ENCODE results near the gene CCR5AS.
"Not testable (repeated sequence)": the region's sequence is repeated elsewhere in the genome, so short reads cannot be mapped to it uniquely, and the experiment has no call there.

Gene CCR5AS

DNA sequence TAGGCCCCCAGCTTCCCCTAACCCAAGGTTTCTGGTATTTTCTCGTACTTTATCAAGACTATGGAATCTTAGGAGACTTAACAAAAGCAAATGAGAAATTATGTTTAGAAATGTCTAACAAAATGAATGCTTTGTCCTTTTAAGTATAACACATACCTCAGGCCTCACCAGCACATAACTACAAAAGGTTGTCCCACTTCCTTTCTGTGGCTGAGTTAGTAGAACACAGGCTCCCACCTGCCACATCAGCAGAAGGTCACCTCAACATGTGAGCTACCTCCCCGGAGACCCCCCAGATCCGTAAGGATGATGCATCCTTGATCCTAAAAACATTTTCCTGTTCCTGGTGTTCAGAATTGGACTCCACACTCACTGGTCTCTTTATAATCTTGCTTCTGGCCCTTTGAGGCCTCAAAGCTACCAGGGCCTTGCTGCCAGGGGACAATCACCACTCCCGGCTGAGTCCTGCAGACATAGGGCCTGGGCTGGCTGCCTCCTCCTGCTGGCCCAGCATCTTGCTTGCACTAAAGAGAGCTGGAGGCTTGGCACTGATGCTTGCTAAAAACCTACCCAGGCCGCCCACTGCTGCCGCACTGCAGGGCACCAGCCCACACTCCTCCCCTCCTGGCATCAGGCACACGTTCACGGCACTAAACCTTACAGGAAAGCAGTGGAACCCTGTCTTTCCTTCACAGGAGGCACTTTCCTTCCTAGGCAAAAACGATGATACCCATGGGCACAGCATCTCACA, 3.0 kb upstream of the CCR5AS start:
- peak; percentile 55 for ATAC-seq (ENCODE audit: poor library complexity)
- intact Hi-C loops (cut with DNase I): no loop called here
- DNase-seq: peak; percentile 58

DNA sequence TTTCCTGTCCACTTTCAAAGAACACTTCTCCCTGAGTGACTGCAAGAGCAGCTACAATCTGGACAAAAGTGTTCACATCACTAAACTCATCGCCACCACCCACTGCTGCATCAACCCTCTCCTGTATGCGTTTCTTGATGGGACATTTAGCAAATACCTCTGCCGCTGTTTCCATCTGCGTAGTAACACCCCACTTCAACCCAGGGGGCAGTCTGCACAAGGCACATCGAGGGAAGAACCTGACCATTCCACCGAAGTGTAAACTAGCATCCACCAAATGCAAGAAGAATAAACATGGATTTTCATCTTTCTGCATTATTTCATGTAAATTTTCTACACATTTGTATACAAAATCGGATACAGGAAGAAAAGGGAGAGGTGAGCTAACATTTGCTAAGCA, 2.0 kb upstream of the CCR5AS start:
- DNase-seq (no peak), ATAC-seq (ENCODE audit: poor library complexity) (no peak)
- intact Hi-C loops (cut with DNase I): no loop called here

DNA sequence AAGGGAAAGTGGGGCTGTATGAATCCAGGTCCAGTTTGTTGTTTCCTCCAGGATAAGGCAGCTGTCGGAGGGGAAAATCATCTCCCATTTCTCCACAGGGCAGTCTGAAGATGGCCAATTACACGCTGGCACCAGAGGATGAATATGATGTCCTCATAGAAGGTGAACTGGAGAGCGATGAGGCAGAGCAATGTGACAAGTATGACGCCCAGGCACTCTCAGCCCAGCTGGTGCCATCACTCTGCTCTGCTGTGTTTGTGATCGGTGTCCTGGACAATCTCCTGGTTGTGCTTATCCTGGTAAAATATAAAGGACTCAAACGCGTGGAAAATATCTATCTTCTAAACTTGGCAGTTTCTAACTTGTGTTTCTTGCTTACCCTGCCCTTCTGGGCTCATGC, 1.1 kb upstream of the CCR5AS start:
- DNase-seq: peak; percentile 47
- intact Hi-C loops (cut with DNase I): no loop called here
- ATAC-seq (ENCODE audit: poor library complexity): peak; percentile 71

GRCh38 chr3:46406443-46406787, 451 bp downstream of the CCR5AS start:
- ATAC-seq (ENCODE audit: poor library complexity) (no peak), DNase-seq (no peak)
- intact Hi-C loops (cut with DNase I): no loop called here

DNA sequence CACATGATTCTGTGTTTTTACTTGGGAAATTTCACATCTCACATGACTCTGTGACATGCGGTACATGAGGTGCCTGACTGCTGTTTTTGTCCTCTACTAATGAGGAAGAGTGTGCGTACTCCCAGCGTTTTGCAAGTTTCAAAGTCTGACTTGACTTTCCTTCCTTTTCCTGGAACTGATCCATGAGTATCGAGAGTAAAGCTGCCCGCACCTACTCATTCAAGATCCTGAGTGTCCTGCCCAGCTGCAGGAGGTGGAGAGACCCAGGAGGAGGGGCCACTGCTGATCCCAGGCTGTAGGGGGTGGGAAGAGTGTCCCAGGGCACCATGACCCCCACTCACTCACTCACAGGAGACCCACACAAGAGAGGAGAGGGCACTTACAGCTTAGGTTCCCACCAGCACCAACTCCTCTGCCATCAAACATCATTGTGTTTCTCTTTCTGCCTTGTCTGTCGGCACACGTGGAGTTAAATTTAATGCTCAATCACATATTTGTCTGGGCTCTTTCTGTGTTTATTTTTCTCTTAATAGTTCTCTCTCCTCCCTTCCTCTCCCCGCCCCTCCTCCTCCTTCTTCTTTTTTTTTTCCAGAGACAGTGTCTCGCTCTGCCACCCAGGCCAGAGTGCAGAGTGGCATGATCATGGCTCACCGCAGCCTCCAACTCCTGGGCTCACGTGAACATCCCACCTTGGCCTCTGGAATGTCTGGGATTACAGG, 1.4 kb downstream of the CCR5AS start:
- peak; percentile 16 for ATAC-seq (ENCODE audit: poor library complexity)
- DNase-seq: no peak
- intact Hi-C loops (cut with DNase I): no loop called here

GRCh38 chr3:46402902-46403301, 4.0 kb downstream of the CCR5AS start:
- ATAC-seq (ENCODE audit: poor library complexity); intact Hi-C loops (cut with DNase I); DNase-seq: not testable (repeated sequence)

DNA sequence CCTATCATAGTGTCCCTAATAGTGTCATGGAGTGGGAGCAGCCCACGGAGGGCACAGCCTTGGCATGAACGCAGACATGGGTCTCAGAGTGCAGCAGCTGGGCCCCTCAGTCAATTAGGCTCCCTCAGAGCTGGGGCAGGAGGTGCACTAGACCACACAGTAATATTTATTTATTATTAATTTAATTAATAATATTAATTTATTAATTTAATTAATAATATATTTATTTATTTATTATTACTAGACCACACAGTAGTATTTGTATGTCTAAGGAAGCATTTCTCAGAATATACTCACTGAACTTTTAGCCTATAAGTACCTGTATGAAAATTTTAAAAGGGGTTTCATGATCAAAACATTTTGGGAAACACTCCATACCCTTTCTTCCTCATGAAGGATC, 5.3 kb downstream of the CCR5AS start:
- no peak for DNase-seq
- intact Hi-C loops (cut with DNase I): no loop called here
- no peak for ATAC-seq (ENCODE audit: poor library complexity)

GRCh38 chr3:46400846-46401245, 6.0 kb downstream of the CCR5AS start:
- DNase-seq (no peak), ATAC-seq (ENCODE audit: poor library complexity) (no peak)
- intact Hi-C loops (cut with DNase I): no loop called here

DNA sequence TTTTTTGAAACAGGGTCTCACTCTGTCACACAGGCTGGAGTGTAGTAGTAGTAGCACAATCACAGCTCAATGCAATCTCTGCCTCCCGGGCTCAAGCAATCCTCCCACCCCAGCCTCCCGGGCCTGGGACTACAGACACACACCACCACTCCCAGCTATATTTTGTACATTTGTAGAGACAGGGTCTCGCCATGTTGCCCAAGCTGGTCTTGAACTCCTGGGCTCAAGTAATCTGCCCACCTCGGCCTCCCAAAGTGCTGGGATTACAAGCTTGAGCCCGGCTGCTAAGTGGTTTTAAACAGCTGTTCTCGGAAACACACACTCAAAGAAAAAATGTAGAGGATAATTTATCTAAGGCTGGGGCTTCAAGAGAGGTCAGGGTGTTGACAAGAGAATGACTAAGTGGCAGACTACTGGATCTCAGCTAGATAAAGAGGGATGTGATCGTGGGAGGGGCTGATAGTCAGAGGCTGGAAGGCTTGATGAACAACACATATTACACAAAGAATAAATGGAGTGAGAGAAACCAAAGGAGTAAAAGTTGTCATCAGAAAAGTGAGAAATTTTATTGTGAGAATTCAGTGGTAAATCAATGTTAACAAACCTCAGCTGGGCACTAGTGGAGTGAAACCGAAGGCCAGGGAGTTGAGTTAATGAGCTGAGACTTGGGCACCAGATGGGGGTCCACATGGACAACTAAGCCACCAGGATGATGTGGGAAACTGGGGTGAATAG, 6.7 kb downstream of the CCR5AS start:
- no peak for ATAC-seq (ENCODE audit: poor library complexity)
- intact Hi-C loops (cut with DNase I): no loop called here
- no peak for DNase-seq

DNA sequence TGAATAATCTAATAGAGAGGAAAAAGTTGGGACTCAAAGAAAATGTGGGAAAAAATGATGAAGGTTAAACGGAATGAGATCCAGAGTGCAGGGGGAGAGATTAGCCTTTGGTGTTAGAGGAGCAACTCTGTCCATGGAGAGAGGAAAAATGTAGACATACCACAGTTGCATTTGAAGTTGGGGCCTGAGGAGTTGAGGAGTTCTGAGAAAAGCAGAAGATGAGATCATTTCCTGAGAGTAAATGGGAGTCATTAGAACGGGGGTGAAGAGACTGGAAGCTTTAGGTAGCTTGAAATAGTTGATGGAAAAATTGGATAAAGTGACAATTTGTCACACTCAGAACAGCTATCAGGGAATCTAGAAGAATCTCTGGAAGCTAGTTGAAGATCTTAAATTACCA, 7.3 kb downstream of the CCR5AS start:
- intact Hi-C loops (cut with DNase I): no loop called here
- ATAC-seq (ENCODE audit: poor library complexity): no peak
- no peak for DNase-seq

DNA sequence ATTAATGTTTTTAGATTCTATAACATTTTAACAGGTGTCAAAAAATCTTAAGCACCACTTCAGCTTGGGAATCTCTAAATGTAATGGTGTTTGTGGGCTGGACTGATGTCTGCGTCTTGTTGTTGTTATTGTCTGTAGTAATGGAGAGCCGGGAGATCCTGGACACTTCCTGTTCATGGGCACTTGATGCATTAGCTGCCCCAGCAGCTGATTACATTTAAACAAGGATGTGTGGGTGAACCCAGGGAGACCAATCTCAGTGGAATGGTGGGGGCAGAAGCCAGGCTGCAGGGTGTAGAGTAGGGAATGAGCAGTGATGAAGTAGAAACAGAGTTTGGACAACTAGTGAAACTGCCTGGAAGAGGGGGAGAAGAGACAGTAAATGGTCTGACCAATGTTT, 7.8 kb downstream of the CCR5AS start:
- no peak for DNase-seq
- no peak for ATAC-seq (ENCODE audit: poor library complexity)
- intact Hi-C loops (cut with DNase I): no loop called here

DNA sequence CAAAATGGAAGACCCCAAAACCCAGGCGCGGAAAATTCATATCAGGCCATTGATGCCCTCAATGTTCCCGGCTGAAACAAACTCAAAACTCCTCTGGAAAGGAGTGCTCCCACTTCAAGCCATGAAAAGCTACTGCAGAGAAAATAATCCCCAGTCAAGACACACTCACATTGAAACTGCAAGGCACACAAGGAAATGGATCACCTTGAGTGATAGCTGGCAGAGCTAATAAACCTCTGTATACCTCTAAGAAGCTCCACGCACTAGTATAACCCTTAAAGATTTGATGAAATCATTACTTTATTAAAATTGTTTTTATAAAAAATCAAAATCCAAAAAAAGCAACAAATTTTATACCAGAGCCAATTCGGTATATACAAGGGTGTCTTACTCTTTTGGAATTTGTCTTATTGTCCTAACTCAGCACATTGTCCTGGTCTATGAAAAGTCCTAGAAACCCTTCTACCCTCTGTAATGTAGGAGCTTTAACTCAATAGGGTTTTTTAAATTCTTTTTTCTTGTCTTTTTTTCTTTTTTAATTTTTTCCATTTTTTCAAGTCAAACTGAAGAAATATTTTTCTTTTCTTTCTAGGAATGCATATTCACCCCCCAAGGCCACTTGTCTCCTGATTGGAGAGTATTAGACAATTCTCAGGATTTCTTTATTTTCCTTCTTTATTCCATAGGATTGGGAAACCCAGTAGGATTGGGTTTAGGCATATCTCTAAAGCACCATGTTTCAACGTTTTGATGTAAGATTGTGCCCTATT, 8.5 kb downstream of the CCR5AS start:
- intact Hi-C loops (cut with DNase I): no loop called here
- no peak for ATAC-seq (ENCODE audit: poor library complexity)
- DNase-seq: no peak

GRCh38 chr3:46397111-46397510, 9.8 kb downstream of the CCR5AS start:
- no peak for DNase-seq
- ATAC-seq (ENCODE audit: poor library complexity): peak; percentile 18
- intact Hi-C loops (cut with DNase I): no loop called here

- DNase-seq: no peak
- intact Hi-C loops (cut with DNase I): no loop called here
- ATAC-seq (ENCODE audit: poor library complexity): no peak
These were observed 10.9 kb downstream of the CCR5AS start for GRCh38 chr3:46395766-46396530.

DNA sequence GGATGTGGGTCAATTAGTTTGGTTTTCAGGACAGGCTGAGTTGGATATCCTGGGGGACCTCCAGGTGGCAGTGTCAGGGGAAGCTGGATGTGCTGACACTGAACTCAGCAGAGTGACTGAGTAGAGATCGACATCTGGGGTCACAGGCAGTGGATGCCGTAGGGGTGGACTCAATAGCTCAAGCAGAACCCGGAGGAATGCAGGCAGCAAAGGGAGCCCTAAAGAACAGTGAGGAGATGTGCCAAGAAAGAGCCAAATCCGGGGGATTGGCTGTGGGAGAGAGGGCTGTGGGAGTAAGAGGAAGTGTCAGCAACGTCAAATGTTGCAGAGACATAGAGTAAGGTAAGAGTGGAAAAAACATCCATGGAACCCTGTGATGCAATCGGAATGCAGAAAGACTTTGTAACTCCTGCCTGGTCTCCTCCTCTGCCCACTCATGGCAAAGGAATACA, 11.6 kb downstream of the CCR5AS start:
- ATAC-seq (ENCODE audit: poor library complexity): no peak
- intact Hi-C loops (cut with DNase I): no loop called here
- no peak for DNase-seq

- intact Hi-C loops (cut with DNase I): no loop called here
- peak; percentile 78 for ATAC-seq (ENCODE audit: poor library complexity)
- DNase-seq: no peak
These were observed 13.1 kb downstream of the CCR5AS start for GRCh38 chr3:46393554-46394434.

GRCh38 chr3:46393011-46393410, 13.9 kb downstream of the CCR5AS start:
- intact Hi-C loops (cut with DNase I): no loop called here
- DNase-seq (no peak), ATAC-seq (ENCODE audit: poor library complexity) (no peak)

Data from Right ventricle myocardium superior (tissue), 1 donor.